GM18858 (cell line): ENCODE results near the gene PPIE.

Experiments used
- ATAC-seq: cut with Tn5 transposase; IDR thresholded peaks from one replicate; pipeline ENCODE4 v1.9.1; 2021; ENCODE audit not compliant: unreplicated experiment

PPIE gene

DNA sequence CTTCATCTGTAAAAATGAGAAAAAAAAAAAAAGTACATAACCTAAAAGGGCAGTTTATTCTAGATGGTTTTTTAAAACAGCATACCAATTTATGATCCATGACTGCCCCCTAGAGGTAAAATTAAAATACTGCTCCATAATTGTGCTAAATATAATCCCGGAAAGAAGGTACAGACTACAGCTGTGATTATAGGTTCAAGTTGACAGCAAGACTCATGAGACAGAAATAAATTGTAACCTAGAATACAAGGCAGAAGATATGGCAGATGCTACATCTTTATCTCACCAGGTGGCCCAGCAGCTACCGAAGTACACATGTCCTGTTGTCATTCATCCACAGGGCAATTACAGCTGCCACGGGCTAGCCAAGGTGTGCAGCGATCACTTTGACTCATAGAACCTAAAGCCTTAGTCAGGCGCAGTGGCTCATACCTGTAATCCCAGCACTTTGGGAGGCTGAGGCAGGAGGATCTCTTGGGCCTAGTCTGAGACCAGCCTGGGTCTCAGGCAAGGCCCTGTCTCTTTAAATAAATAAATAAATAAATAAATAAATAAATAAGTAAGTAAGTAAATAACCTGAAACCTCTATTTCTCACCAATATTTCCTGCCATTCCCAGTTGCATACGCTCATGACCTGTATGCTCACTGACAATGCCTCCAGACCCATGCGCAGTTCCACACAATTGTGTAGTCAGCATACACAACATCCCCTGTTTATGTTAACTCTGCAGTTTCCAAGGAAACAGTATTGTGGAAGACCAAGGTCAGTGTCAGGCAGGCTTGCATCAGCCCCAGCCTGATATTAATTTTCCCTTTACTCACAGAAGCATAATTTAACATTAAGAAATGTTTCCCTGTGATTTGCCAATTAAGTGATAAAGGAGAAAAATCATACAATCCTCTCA lies 18.3 kb upstream of the PPIE start:
- no peak for ATAC-seq

DNA sequence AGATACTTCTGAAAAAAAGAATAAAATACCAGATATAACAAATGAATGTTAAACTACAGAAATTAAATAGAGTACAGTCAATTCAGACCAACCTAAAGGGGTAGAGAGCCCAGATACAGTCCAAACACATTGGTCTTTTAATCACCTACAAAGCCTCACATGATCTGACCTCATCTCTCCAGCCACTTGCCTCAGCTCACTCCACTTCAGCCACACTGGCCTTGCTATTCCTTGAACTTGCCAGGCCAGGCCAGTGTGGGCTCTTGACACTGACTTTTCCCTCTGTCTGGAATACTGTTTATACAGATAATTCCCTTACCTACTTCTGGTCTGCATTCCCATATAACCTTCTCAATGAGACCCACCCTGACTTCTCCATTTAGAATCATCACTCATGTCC lies 17.0 kb upstream of the PPIE start:
- no peak for ATAC-seq

DNA sequence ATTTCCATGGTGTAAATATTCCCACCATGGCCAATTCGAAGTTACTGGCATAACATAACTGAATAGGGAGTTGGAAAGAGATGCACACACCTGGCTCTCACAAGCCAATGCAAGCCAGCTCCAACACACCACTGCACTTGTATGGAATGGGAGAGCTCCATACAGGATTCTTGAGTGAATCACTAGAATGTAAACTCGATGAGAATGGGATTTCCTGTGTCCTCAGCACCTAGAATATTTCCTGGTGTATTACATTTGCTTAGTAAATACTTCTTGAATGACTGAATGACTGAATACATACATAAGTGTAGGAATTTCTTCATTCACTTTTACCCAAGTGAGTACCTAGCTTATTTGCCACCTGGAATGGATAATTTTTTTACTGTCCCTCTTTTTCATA lies 16.2 kb upstream of the PPIE start:
- ATAC-seq = no peak

- no peak for ATAC-seq
These were observed 12.1 kb upstream of the PPIE start for GRCh38 chr1:39726600-39726999.

- no peak for ATAC-seq
These were observed 11.3 kb upstream of the PPIE start for GRCh38 chr1:39727221-39727931.

DNA sequence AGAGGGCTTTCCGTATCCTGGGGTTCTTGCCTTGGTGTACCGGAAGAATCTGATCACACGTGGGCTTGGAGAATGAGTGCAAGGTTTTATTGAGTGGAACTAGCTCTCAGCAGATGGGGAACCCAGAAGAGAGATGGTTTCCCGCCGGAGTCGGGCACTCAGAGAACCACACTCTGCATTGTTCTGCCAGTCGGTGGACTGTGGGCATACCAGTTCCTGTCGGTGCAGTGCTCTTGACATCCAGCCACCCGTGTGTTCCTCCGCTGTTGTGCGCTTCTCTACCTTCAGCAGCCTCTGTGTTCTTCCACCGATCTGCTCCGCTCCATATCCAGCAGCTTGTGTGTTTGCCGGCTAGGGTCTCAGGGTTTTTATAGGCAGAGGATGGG lies 10.8 kb upstream of the PPIE start:
- ATAC-seq = no peak

DNA sequence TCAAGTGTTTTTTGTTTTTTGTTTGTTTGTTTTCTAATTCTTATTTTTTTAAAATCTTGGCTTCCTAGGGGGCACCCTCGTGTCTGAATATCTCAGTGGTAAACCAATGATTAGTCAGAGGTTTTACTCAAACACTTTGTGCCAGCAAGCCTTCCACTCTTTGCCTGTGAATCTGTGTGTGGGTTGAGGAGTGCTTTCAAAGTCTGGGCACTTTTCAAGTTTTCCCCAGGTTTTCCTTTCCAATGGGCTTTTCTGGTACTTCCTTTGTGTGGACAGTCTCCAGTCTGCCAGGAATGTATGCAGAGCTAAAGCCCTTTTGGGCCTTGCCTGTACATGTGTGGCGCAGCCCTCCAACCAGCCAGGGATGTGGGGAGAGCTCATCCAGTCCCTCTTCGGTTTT lies 9.7 kb upstream of the PPIE start:
- no peak for ATAC-seq

DNA sequence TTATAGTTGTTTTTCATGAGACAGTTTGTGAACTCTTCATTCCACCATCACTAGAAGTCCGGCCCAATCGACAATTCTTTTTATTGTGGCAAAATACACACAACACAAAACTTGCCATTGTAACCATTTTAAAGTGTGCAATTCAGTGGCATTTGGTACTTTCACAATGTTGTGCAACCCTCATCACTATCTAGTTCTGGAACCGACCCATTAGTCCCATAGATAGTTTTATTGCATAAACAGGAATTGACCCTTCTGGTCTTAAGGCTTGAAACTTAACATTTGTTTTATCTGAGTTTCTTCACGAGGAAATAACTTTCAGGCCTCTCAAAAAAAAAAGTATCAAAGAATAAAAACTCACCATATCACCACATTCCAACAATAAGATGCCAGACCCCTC lies 8.8 kb upstream of the PPIE start:
- no peak for ATAC-seq

- ATAC-seq = no peak
These were observed 6.0 kb upstream of the PPIE start for GRCh38 chr1:39732730-39733129.

GRCh38 chr1:39733161-39733560 lies 5.5 kb upstream of the PPIE start:
- no peak for ATAC-seq

GRCh38 chr1:39735731-39736130 lies 3.0 kb upstream of the PPIE start:
- ATAC-seq = no peak

GRCh38 chr1:39737546-39738169 lies 1.0 kb upstream of the PPIE start:
- ATAC-seq = no peak

DNA sequence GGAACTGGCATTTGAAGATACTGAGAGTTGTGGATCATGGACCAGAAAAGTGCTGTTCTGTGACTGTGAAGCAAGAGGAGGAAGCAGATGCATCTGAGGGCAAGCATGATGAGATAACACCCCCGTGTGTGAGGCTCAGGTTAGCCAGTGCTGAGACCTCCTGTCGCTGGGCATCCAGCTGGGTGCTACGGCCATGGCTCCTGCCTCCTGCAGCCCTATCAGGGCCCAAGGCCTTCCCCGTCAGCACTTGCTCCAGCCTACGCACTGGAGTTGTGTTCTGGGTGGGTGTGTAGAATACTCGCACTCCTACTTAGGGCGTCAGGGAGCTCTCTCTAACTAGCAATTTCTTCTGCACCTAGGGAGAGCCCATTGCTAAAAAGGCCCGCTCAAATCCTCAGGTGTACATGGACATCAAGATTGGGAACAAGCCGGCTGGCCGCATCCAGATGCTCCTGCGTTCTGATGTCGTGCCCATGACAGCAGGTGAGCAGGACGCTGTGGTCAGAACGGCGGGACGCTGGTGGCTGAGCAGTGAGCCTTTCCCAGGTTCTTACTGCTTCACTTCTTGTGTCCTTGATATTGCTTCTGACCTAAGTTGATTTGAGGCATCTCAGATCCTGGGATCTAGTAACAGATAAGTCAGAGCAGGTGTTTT lies 6.5 kb downstream of the PPIE start:
- no peak for ATAC-seq

- ATAC-seq = no peak
These were observed 12.9 kb downstream of the PPIE start for GRCh38 chr1:39751595-39751994.

GRCh38 chr1:39752703-39753102 lies 14.0 kb downstream of the PPIE start:
- no peak for ATAC-seq

DNA sequence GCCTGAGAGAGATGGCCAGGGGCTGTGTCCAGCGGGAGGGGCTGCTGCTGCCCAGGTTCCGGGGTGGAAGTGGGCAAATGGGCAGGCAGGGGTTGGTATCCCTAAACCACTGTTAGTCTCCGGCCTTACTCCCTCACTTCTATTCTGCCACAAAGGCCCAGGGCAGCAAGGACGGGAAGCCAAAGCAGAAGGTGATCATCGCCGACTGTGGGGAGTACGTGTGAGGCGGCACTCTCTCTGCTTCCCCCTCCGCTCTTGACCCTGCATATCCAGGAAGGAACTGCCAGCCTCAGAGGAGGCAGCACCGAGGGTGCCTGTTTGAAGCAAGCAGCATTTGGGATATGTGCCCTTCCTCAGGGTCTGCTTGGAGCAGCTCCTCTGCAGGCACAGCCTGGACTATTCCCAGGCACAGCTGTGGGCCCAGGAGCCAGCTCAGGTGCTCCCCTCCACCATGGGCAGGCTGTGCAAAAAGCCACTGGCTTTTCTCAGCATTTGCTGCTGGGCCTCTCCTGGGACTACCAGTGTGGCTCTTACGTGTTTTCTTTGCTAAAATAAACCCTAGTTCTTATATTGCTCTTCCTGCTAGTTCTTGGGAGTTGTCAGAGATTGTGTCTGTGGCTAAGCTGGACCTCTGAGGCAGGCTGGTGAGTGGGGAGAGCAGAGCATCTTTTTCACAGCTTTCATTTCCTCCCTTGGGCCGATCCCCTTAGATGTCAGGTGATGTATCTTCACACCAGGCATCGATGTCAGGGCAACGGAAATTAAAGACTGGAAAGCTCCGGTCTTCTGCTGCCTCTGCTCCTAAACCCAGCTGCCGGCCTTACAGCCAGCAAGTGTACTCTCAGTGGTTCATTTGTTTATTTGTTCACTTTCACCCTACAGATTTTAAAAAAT lies 14.7 kb downstream of the PPIE start:
- ATAC-seq = no peak

GRCh38 chr1:39754026-39754570 lies 15.4 kb downstream of the PPIE start:
- no peak for ATAC-seq

GRCh38 chr1:39754906-39755504 lies 16.3 kb downstream of the PPIE start:
- no peak for ATAC-seq

DNA sequence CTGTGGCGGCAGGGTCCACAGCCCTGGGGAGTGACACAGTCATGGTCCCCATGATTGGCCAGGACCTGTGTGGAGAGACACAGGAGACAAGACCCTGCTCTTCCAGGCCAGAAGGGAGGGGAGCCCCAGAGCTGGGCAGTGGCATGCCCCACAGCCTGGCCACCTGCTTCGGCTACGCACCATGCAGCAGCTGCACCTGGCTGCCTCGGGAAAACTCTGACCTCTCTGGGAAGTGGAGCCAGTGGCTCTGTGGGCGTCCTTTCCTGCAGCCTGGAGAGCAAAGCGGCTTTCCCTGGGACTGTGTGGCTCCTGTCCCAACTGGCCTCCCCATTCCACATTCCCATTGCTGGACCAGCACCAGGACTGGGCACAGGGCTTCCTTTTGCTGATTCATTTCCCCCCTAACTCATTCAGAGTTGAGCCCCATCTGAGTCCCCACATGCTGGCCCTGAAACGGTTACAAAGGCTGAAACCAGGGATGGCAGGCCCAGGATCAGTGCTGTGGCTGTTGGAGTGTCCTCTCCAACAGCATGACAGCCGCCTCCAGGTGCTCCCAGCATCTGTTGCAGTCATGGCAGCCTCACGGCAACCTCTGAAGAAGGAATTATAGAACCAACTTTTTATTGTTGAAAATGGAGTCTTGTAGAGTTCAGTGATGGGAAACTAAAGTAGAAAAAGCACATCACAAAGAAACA lies 17.4 kb downstream of the PPIE start:
- ATAC-seq = no peak
